Endothelial cell of umbilical vein (primary cell): Measurements from ENCODE around the gene IFNA5. TPM values are rescaled to one million over a fixed set of nuclear protein-coding genes. Genes with fewer than 3 reads are reported as not detected.

Experiments
- BruUV-seq: library from RNA; stranded (reverse); fragments of 400-500 nt; replicated peaks from 2 replicates; lab custom pipeline; 2021; lab: Mats Ljungman, UMichigan
- CTCF ChIA-PET: fragments of 300-600, 350-600 bp; sonication (Branson Sonifier 250); formaldehyde crosslinking; loops from one replicate; lab custom pipeline; 2021; ENCODE audit warnings: antibody characterized with exemption, inconsistent platforms; lab: Charles Lee
- POLR2A ChIA-PET: fragments of 300-600, 350-600 bp; sonication (Branson Sonifier 250); formaldehyde crosslinking; loops from one replicate; lab custom pipeline; 2021; ENCODE audit warnings: antibody characterized with exemption, inconsistent platforms; lab: Charles Lee
- DNase-seq: peaks from one replicate; pipeline ENCODE4 v3.0.0-alpha.2; 2011; ENCODE audit warnings: low read depth, low spot score
- FAIRE-seq: peaks from 2 replicates; lab custom pipeline; 2011; peaks lifted over from hg19 to GRCh38; lab: Jason Lieb, UNC
- H2AFZ ChIP-seq: 2 replicates; pipeline ENCODE4 v1.6.0; 2012; ENCODE audit warnings: low read depth, low read length, control low read depth, inconsistent platforms
- H3K27ac ChIP-seq: 2 replicates; pipeline ENCODE4 v1.5.1; 2011; ENCODE audit warnings: low read depth, mild to moderate bottlenecking, control low read depth, low read length, moderate library complexity; ENCODE audit not compliant: insufficient read depth
- H3K27me3 ChIP-seq, 2 experiments: 2 replicates each; pipeline versions ENCODE4 v1.6.0 to v1.6.1; 2011; ENCODE audit warnings: low read length in 2 of 2, mixed read lengths in 1 of 2; ENCODE audit not compliant: control insufficient read depth in 2 of 2, insufficient read depth in 2 of 2
- H3K36me3 ChIP-seq, 2 experiments: 2 replicates in 1 of 2; 3 replicates in 1 of 2; pipeline ENCODE4 v1.5.1; 2011; ENCODE audit warnings: low read length in 2 of 2, mild to moderate bottlenecking in 1 of 2, moderate library complexity in 1 of 2; ENCODE audit not compliant: control insufficient read depth in 2 of 2, insufficient read depth in 2 of 2; ENCODE audit errors: extremely low read depth in 1 of 2
- H3K4me1 ChIP-seq: 3 replicates; pipeline ENCODE4 v1.5.1; 2011; ENCODE audit warnings: mild to moderate bottlenecking, low read length; ENCODE audit not compliant: control insufficient read depth, insufficient read depth; ENCODE audit errors: extremely low read depth
- H3K4me2 ChIP-seq: 2 replicates; pipeline ENCODE4 v1.6.1; 2011; ENCODE audit warnings: low read length, control low read depth, mixed read lengths; ENCODE audit not compliant: insufficient read depth
- H3K4me3 ChIP-seq, 3 experiments: fragments of 200-600 bp in 1 of 3; sonication (generic), shearing (Covaris generic) in 1 of 3; replicated peaks in 1 of 3; 2 replicates each; pipeline ENCODE4 v1.5.1; 2011 to 2016; ENCODE audit warnings: control low read depth in 3 of 3, low read length in 3 of 3, mild to moderate bottlenecking in 2 of 3, inconsistent platforms in 1 of 3, low read depth in 1 of 3, moderate library complexity in 1 of 3; ENCODE audit not compliant: insufficient read depth in 1 of 3
- H3K79me2 ChIP-seq: 2 replicates; pipeline ENCODE4 v1.6.0; 2012; ENCODE audit warnings: low read length, inconsistent platforms; ENCODE audit not compliant: control insufficient read depth, insufficient read depth
- H3K9ac ChIP-seq: replicated peaks from 2 replicates; pipeline ENCODE3; 2011; ENCODE audit warnings: low read length, control low read depth; ENCODE audit not compliant: insufficient read depth; ENCODE audit errors: extremely low read depth
- H3K9me1 ChIP-seq: replicated peaks from 3 replicates; pipeline ENCODE4 v1.6.0; 2011; ENCODE audit warnings: mild to moderate bottlenecking, low read length; ENCODE audit not compliant: control insufficient read depth, insufficient read depth; ENCODE audit errors: extremely low read depth
- H3K9me3 ChIP-seq: replicated peaks from 2 replicates; pipeline ENCODE4 v1.5.1; 2012; ENCODE audit warnings: low read length, inconsistent platforms; ENCODE audit not compliant: control insufficient read depth, insufficient read depth
- H4K20me1 ChIP-seq: replicated peaks from 2 replicates; pipeline ENCODE3; 2011; ENCODE audit warnings: mild to moderate bottlenecking, low read length; ENCODE audit not compliant: control insufficient read depth, insufficient read depth; ENCODE audit errors: extremely low read depth
- CTCF ChIP-seq, 2 donors: IDR thresholded peaks; 1 replicate in 1 of 2; 2 replicates in 1 of 2; pipeline ENCODE4 v1.5.1; 2011; ENCODE audit warnings: low read length in 2 of 2, mild to moderate bottlenecking in 2 of 2, moderate library complexity in 2 of 2, control low read depth in 1 of 2, inconsistent platforms in 1 of 2, low read depth in 1 of 2; ENCODE audit not compliant: insufficient read depth in 1 of 2; ENCODE audit errors: extremely low read depth in 1 of 2
- EZH2 ChIP-seq: IDR thresholded peaks from 2 replicates; pipeline ENCODE4 v1.6.1; 2012; ENCODE audit warnings: borderline replicate concordance, low read depth, mild to moderate bottlenecking, moderate library complexity, low read length, inconsistent platforms; ENCODE audit not compliant: severe bottlenecking
- FOS ChIP-seq: IDR thresholded peaks from 2 replicates; pipeline ENCODE4 v1.6.1; 2011; ENCODE audit warnings: mild to moderate bottlenecking, low read length, moderate library complexity, borderline replicate concordance; ENCODE audit not compliant: insufficient read depth
- GATA2 ChIP-seq: IDR thresholded peaks from 2 replicates; pipeline ENCODE4 v1.7.0; 2011; ENCODE audit warnings: low read depth, mild to moderate bottlenecking, moderate library complexity, mixed read lengths, low read length; ENCODE audit not compliant: insufficient read length, insufficient read depth
- JUN ChIP-seq: IDR thresholded peaks from 2 replicates; pipeline ENCODE4 v1.6.1; 2011; ENCODE audit warnings: borderline replicate concordance, low read depth; ENCODE audit not compliant: insufficient read length, insufficient read depth
- MAX ChIP-seq: IDR thresholded peaks from 2 replicates; pipeline ENCODE4 v1.6.1; 2011; ENCODE audit not compliant: insufficient read depth, insufficient read length
- MYC ChIP-seq: IDR thresholded peaks from one replicate; pipeline ENCODE4 v1.6.1; 2011; ENCODE audit warnings: mild to moderate bottlenecking, low read depth, low read length
- POLR2A ChIP-seq: IDR thresholded peaks from 2 replicates; pipeline ENCODE4 v1.6.1; 2012; ENCODE audit warnings: low read depth, mild to moderate bottlenecking, control low read depth, low read length
- POLR2AphosphoS5 ChIP-seq: IDR thresholded peaks from 2 replicates; pipeline ENCODE4 v1.6.1; 2012; ENCODE audit warnings: low read depth, mild to moderate bottlenecking, control low read depth, low read length, moderate library complexity; ENCODE audit not compliant: insufficient read depth
- dilution Hi-C: fragments of 300-500 bp; cut with MboI; formaldehyde crosslinking; loops from one replicate; pipeline ENCODE4 v1.15.0; 2019; ENCODE audit warnings: low sequenced_read_pairs; ENCODE audit not compliant: extremely low pct_ligation_motif_present
- intact Hi-C: fragments of 100-400 bp; cut with micrococcal nuclease; formaldehyde crosslinking; loops from one replicate; pipeline ENCODE4 v1.10.0; 2022
- polyA plus RNA-seq, 4 experiments: library from polyadenylated mRNA; depleted of rRNA in 3 of 4; stranded (reverse) in 3 of 4; unstranded in 1 of 4; fragments of >200 nt; gene quantifications; 2 replicates each; pipeline versions ENCODE4 v1.2.1 to v1.2.3, GENCODE V29; 2011 to 2012; ENCODE audit warnings: missing spikeins in 1 of 4
- total RNA-seq: library from RNA; stranded (reverse); gene quantifications from 2 replicates; pipeline ENCODE4 v1.2.3, GENCODE V29; 2021

IFNA5 gene
- total and polyA plus RNA-seq, 2 donors (not counting 3 experiments of a cell fraction or from before 2014, with no cell fraction given) = not detected

- peaks cover 16 to 31% of the 10 kb centered on the region in 2 experiments for H3K27me3 ChIP-seq
- no peak overlapping the region for H2AFZ ChIP-seq
- H3K4me3 ChIP-seq = no peak overlapping the region
- no peaks in the 10 kb centered on the region for H3K79me2 ChIP-seq
- H3K4me1 ChIP-seq = no peaks in the 10 kb centered on the region
- TF ChIP-seq FOS (no peak), MAX (no peak), MYC (no peak), POLR2AphosphoS5 (no peak), JUN (no peak), POLR2A (no peak), CTCF (IDR thresholded peaks at IDR 0.05; ENCODE audit: extremely low read depth in 1 of 2, insufficient read depth in 1 of 2, low read depth in 1 of 2, low read length in 2 of 2) (no peak), GATA2 (no peak), EZH2 (no peak)
- intact Hi-C loops (no loop called here), dilution Hi-C loops (no loop called here)
- H4K20me1 ChIP-seq = no peaks in the 10 kb centered on the region
- POLR2A ChIA-PET = no interaction called here
- no peaks in the 10 kb centered on the region for H3K36me3 ChIP-seq
- H3K27ac ChIP-seq = no peak overlapping the region
- no peak overlapping the region for H3K9ac ChIP-seq
- FAIRE-seq = no peak
- H3K4me2 ChIP-seq = no peak overlapping the region
- no peaks in the 10 kb centered on the region for H3K9me1 ChIP-seq
- no peaks in the 10 kb centered on the region for H3K9me3 ChIP-seq
- no TSS peak for BruUV-seq
- DNase-seq = no peak
- CTCF ChIA-PET = interaction anchor here (2.0 to 2.1 kb wide), 2 partner anchors 12 to 130 kb away, joined by 7 to 9 read pairs; no protein-coding TSS in a partner anchor
Measured at GRCh38 chr9:21265421-21266189, 39.5 kb downstream of the IFNA5 start.
